Measurements from ENCODE around the gene MEGF11.

DNA sequence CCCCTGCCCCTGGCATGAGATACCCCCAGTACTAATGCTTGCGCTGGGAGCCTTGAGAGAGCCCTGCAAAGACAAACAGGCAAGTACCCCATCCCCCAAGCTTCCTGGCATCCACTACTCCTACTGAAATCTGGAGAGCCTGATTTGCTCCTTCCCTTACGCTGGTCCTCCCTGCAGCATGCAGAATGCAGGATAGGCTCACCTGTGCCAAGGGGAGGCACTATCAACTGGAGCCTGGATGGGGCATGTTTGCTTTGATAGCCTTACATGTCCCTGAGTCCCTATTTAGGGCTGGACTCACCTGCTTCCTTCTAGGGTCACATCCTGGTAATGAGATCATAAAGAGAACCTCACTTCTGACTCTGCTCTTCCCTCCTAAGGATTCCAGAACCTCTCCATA is 341.3 kb downstream of the MEGF11 start:
- TF ChIP-seq POLR2AphosphoS5 (IDR thresholded peaks at IDR 0.05; ENCODE audit: borderline replicate concordance, low read depth, low read length): no peak
- no peak for TF ChIP-seq EZH2 (IDR thresholded peaks at IDR 0.05)
